WTC11 (cell line): ENCODE results near the gene HS1BP3. TPM values are rescaled to one million over a fixed set of nuclear protein-coding genes. Genes with fewer than 3 reads are reported as not detected.

ENCODE experiments used
- ATAC-seq: fragments of 200-7000 bp; cut with Tn5 transposase; 2 replicates; pipeline ENCODE4 v1.10.0; 2021; ENCODE audit warnings: mild to moderate bottlenecking, moderate library complexity
- CTCF ChIA-PET: fragments of 300-600 bp; sonication (Branson Sonifier 250); formaldehyde crosslinking; loops from one replicate; lab custom pipeline; 2021; ENCODE audit warnings: antibody characterized with exemption; lab: Charles Lee
- POLR2A ChIA-PET: fragments of 350-600 bp; sonication (Branson Sonifier 250); formaldehyde crosslinking; loops from one replicate; lab custom pipeline; 2021; ENCODE audit warnings: antibody characterized with exemption; lab: Charles Lee
- DNase-seq: peaks from one replicate; pipeline ENCODE4 v3.0.0; 2021; ENCODE audit warnings: low spot score
- H3K27ac Mint-ChIP-seq: 2 replicates; pipeline ENCODE4 v1.8.0; 2021; ENCODE audit warnings: mixed read lengths
- H3K27me3 Mint-ChIP-seq: 2 replicates; pipeline ENCODE4 v1.8.0; 2021; ENCODE audit warnings: low read depth, mild to moderate bottlenecking, moderate library complexity, mixed read lengths
- H3K36me3 Mint-ChIP-seq: 2 replicates; pipeline ENCODE4 v1.8.0; 2021; ENCODE audit warnings: mixed read lengths
- H3K4me1 Mint-ChIP-seq: 2 replicates; pipeline ENCODE4 v1.8.0; 2022; ENCODE audit warnings: mixed read lengths
- H3K4me3 Mint-ChIP-seq: 2 replicates; pipeline ENCODE4 v1.8.0; 2021; ENCODE audit warnings: mild to moderate bottlenecking, moderate library complexity, mixed read lengths
- H3K9me3 Mint-ChIP-seq: 2 replicates; pipeline ENCODE4 v1.8.0; 2021; ENCODE audit warnings: mixed read lengths
- AR ChIP-seq: fragments of 250-450 bp; sonication (Bioruptor Pico); IDR thresholded peaks from 2 replicates; pipeline ENCODE4 v1.9.0; 2021; ENCODE audit warnings: mild to moderate bottlenecking
- ATF2 ChIP-seq: sonication (generic); formaldehyde crosslinking; IDR thresholded peaks from 2 replicates; pipeline ENCODE4 v1.8.1; 2022; ENCODE audit warnings: low read depth, missing genetic modification reagents, borderline replicate concordance
- FOXP1 ChIP-seq: sonication (generic); formaldehyde crosslinking; IDR thresholded peaks from 2 replicates; pipeline ENCODE4 v1.8.0; 2022; ENCODE audit warnings: missing genetic modification reagents, mild to moderate bottlenecking, moderate library complexity, borderline replicate concordance
- GRHL2 ChIP-seq: fragments of 250-450 bp; sonication (Bioruptor Pico); IDR thresholded peaks from 2 replicates; pipeline ENCODE4 v1.8.0; 2022; ENCODE audit warnings: mild to moderate bottlenecking, moderate library complexity; ENCODE audit not compliant: insufficient replicate concordance, severe bottlenecking
- HMGA2 ChIP-seq: fragments of 250-450 bp; sonication (Bioruptor Pico); IDR thresholded peaks from 2 replicates; pipeline ENCODE4 v1.4.0; 2021; ENCODE audit warnings: mild to moderate bottlenecking, moderate library complexity
- MLX ChIP-seq: sonication (generic); formaldehyde crosslinking; IDR thresholded peaks from 2 replicates; pipeline ENCODE4 v1.8.1; 2023; ENCODE audit warnings: mild to moderate bottlenecking, missing genetic modification reagents, moderate library complexity
- MYBL2 ChIP-seq: sonication (generic); formaldehyde crosslinking; IDR thresholded peaks from 2 replicates; pipeline ENCODE4 v1.8.1; 2023; ENCODE audit warnings: mild to moderate bottlenecking, moderate library complexity, missing genetic modification reagents
- NFYB ChIP-seq: sonication (generic); formaldehyde crosslinking; conservative IDR thresholded peaks from 2 replicates; pipeline ENCODE4 v1.8.0; 2022; ENCODE audit warnings: low read depth, missing genetic modification reagents
- PRRX2 ChIP-seq: fragments of 250-450 bp; sonication (Bioruptor Pico); IDR thresholded peaks from 2 replicates; pipeline ENCODE4 v1.8.0; 2021; ENCODE audit warnings: mild to moderate bottlenecking
- SMAD3 ChIP-seq: sonication (generic); formaldehyde crosslinking; IDR thresholded peaks from 2 replicates; pipeline ENCODE4 v1.8.0; 2022; ENCODE audit warnings: missing genetic modification reagents, mild to moderate bottlenecking, borderline replicate concordance
- TCF7 ChIP-seq: sonication (generic); formaldehyde crosslinking; IDR thresholded peaks from 2 replicates; pipeline ENCODE4 v1.8.0; 2022; ENCODE audit warnings: mild to moderate bottlenecking, low read depth, missing genetic modification reagents, moderate library complexity
- TEAD1 ChIP-seq: sonication (generic); formaldehyde crosslinking; IDR thresholded peaks from 2 replicates; pipeline ENCODE4 v1.8.0; 2022; ENCODE audit warnings: mild to moderate bottlenecking, missing genetic modification reagents
- TP53 ChIP-seq: sonication (generic); formaldehyde crosslinking; IDR thresholded peaks from 2 replicates; pipeline ENCODE4 v1.8.1; 2023; ENCODE audit warnings: mild to moderate bottlenecking, missing genetic modification reagents
- ZNF396 ChIP-seq: fragments of 250-450 bp; sonication (Bioruptor Pico); IDR thresholded peaks from 2 replicates; pipeline ENCODE4 v1.8.0; 2021; ENCODE audit warnings: mild to moderate bottlenecking, moderate library complexity, borderline replicate concordance
- ZNF512 ChIP-seq: sonication (generic); formaldehyde crosslinking; IDR thresholded peaks from 2 replicates; pipeline ENCODE4 v1.8.1; 2022; ENCODE audit warnings: missing genetic modification reagents, borderline replicate concordance
- total RNA-seq: library from RNA; stranded (reverse); gene quantifications from 3 replicates; pipeline ENCODE4 v1.2.3, GENCODE V29; 2021
- TF ChIP-seq, protein P1 (sequence below): sonication (generic); formaldehyde crosslinking; IDR thresholded peaks from 2 replicates; pipeline ENCODE4 v1.8.0; 2022; ENCODE audit warnings: mild to moderate bottlenecking, missing genetic modification reagents
- TF ChIP-seq, protein P2 (sequence below): sonication (generic); formaldehyde crosslinking; IDR thresholded peaks from 2 replicates; pipeline ENCODE4 v1.8.1; 2022; ENCODE audit warnings: mild to moderate bottlenecking, missing genetic modification reagents, moderate library complexity, borderline replicate concordance
- TF ChIP-seq, protein P3 (sequence below): fragments of 250-450 bp; sonication (Bioruptor Pico); IDR thresholded peaks from 2 replicates; pipeline ENCODE4 v1.9.0; 2021; ENCODE audit warnings: mild to moderate bottlenecking, borderline replicate concordance
- TF ChIP-seq, protein P4 (sequence below): sonication (generic); formaldehyde crosslinking; IDR thresholded peaks from 2 replicates; pipeline ENCODE4 v1.8.0; 2022; ENCODE audit warnings: mild to moderate bottlenecking, missing genetic modification reagents

HS1BP3 gene
- total RNA-seq, 1 experiment from 2014 or later = 17.9 TPM

DNA sequence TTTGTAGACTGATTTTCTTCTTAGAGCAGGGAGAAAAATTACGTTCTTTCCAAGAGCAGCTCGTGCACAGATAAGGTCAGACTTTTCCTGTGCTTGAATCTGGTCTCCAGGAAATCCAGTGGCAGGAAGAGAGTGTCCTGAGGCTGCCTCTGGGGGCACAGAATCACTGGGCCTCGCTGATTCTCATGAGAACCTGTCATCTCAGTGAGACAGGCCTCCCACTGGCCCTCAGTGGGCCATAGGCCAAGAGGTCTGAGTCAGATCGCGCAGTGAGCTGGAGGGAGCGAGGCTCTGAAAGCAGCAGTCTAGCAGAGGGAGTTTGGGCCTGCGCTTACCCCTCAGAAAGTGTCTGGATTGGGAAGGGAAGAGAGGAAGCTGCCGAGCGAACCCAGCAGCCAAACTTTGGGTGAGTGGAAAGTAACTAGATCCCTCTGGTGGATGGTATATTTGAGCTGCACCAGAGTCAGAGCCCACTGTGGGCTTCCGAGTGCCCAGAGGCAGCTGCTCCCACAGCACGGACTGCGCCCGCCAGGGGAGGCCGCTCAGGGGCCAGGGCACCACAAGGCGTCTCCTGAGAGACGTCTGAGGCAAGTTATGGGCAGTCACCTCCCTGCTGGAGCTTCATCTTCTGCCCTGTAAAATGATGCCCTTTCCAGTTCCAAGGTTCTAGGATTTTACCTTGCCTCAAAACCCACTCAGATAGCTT is 24.2 kb upstream of the HS1BP3 start (continued):
- TF ChIP-seq AR (CRISPR knock-in tag) (no peak), MYBL2 (CRISPR knock-in tag) (no peak), ZNF512 (CRISPR knock-in tag) (no peak), TP53 (CRISPR knock-in tag) (no peak), SMAD3 (CRISPR knock-in tag) (no peak), GRHL2 (CRISPR knock-in tag) (no peak), FOXP1 (CRISPR knock-in tag) (no peak), NFYB (no peak)
- TF ChIP-seq, protein P1, sequence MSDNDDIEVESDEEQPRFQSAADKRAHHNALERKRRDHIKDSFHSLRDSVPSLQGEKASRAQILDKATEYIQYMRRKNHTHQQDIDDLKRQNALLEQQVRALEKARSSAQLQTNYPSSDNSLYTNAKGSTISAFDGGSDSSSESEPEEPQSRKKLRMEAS (CRISPR knock-in tag) = no peak

DNA sequence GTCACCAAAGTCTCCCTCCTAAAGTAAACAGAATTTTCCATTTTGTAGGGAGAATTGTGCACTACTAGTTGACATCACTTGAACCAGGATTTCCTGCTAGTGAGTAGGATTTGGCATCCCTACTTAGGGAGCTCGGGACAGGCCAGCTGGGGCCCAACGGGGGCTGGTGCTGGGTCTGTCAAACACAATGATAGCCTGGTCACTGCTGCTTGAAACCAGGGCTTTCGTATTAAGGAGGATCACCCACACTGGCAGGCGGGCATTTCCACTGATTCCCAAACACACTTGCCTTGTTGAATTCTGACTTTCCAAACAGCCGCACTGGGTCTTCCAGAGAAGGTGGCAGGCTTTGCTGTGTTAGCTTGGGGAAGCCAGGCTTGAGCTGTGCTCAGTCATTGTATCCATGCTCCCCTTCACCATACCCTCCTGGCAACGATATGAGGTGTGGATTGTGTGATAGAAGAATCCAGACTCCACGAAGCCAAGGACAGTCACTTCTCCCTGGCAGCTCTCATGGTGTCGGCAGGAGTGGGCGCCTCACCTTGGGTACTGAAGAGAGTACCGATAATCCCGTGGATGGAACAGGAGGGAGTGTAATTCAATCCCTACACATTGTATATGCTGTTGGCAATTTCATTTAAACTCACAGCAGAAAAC is 23.5 kb upstream of the HS1BP3 start:
- peaks cover 64% of the 10 kb centered on the region for H3K27me3 Mint-ChIP-seq
- H3K36me3 Mint-ChIP-seq = no peaks in the 10 kb centered on the region
- ATAC-seq = no peak
- H3K4me1 Mint-ChIP-seq = peaks cover 57% of the 10 kb centered on the region
- DNase-seq = no peak
- no peak overlapping the region for H3K27ac Mint-ChIP-seq
- POLR2A ChIA-PET = interaction anchor here (1.4 kb wide), 1 partner anchor 228 kb away, joined by 3 read pairs; the partner anchor contains the start of gene RHOB
- H3K9me3 Mint-ChIP-seq = no peaks in the 10 kb centered on the region
- H3K4me3 Mint-ChIP-seq = no peak overlapping the region
- CTCF ChIA-PET = interaction anchor here (0.9 to 10.1 kb wide), 4 partner anchors 11 to 352 kb away, joined by 3 to 329 read pairs (median 10); partner anchors contain the start of gene GDF7
- no peak for TF ChIP-seq ATF2 (CRISPR knock-in tag)
- TF ChIP-seq, protein P2, sequence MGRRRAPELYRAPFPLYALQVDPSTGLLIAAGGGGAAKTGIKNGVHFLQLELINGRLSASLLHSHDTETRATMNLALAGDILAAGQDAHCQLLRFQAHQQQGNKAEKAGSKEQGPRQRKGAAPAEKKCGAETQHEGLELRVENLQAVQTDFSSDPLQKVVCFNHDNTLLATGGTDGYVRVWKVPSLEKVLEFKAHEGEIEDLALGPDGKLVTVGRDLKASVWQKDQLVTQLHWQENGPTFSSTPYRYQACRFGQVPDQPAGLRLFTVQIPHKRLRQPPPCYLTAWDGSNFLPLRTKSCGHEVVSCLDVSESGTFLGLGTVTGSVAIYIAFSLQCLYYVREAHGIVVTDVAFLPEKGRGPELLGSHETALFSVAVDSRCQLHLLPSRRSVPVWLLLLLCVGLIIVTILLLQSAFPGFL (CRISPR knock-in tag) = no peak
- TF ChIP-seq HMGA2 (CRISPR knock-in tag) = no peak
- no peak for TF ChIP-seq PRRX2
- TF ChIP-seq MLX = no peak
- TF ChIP-seq TP53 (CRISPR knock-in tag) = no peak
- TF ChIP-seq, protein P3, sequence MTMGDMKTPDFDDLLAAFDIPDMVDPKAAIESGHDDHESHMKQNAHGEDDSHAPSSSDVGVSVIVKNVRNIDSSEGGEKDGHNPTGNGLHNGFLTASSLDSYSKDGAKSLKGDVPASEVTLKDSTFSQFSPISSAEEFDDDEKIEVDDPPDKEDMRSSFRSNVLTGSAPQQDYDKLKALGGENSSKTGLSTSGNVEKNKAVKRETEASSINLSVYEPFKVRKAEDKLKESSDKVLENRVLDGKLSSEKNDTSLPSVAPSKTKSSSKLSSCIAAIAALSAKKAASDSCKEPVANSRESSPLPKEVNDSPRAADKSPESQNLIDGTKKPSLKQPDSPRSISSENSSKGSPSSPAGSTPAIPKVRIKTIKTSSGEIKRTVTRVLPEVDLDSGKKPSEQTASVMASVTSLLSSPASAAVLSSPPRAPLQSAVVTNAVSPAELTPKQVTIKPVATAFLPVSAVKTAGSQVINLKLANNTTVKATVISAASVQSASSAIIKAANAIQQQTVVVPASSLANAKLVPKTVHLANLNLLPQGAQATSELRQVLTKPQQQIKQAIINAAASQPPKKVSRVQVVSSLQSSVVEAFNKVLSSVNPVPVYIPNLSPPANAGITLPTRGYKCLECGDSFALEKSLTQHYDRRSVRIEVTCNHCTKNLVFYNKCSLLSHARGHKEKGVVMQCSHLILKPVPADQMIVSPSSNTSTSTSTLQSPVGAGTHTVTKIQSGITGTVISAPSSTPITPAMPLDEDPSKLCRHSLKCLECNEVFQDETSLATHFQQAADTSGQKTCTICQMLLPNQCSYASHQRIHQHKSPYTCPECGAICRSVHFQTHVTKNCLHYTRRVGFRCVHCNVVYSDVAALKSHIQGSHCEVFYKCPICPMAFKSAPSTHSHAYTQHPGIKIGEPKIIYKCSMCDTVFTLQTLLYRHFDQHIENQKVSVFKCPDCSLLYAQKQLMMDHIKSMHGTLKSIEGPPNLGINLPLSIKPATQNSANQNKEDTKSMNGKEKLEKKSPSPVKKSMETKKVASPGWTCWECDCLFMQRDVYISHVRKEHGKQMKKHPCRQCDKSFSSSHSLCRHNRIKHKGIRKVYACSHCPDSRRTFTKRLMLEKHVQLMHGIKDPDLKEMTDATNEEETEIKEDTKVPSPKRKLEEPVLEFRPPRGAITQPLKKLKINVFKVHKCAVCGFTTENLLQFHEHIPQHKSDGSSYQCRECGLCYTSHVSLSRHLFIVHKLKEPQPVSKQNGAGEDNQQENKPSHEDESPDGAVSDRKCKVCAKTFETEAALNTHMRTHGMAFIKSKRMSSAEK (CRISPR knock-in tag) = no peak
- TF ChIP-seq, protein P4, sequence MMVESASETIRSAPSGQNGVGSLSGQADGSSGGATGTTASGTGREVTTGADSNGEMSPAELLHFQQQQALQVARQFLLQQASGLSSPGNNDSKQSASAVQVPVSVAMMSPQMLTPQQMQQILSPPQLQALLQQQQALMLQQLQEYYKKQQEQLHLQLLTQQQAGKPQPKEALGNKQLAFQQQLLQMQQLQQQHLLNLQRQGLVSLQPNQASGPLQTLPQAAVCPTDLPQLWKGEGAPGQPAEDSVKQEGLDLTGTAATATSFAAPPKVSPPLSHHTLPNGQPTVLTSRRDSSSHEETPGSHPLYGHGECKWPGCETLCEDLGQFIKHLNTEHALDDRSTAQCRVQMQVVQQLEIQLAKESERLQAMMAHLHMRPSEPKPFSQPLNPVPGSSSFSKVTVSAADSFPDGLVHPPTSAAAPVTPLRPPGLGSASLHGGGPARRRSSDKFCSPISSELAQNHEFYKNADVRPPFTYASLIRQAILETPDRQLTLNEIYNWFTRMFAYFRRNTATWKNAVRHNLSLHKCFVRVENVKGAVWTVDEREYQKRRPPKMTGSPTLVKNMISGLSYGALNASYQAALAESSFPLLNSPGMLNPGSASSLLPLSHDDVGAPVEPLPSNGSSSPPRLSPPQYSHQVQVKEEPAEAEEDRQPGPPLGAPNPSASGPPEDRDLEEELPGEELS (CRISPR knock-in tag) = no peak
- no peak for TF ChIP-seq TCF7
- no peak for TF ChIP-seq TEAD1 (CRISPR knock-in tag)
- TF ChIP-seq ZNF396 (CRISPR knock-in tag) = no peak
- no peak for TF ChIP-seq MYBL2 (CRISPR knock-in tag)
